ENCODE measurements around the gene FAM170B.

FAM170B gene

DNA sequence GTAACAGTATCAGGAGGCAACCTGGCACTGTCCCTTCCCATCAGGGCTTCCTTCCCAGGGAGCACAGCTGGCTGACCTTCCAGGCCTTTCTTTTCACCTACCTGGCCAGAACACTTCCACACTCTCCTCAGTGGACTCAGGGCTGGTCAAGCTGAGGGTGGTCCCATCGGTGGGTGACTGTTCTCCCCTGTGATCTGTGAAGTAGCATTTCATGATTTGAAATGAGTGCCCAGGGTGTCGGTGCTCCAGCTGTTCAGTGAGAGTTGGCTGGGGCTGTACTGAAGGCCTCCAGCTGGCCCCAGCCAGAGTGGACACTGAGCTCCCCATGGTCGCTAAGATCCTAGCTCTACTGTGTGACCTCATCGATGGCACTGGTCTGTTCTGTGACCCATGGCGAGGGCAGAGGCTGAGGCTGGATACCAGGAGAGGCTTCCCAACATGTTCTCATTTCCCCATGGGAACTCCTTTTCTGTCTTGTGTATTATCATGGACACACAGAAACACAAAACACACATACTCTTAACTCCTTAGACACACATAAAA lies at the start of gene FAM170B:
FAM170B (minus strand) TSS at position 316 of the 543 bp plus-strand sequence; CDS start at position 213, 103 bp downstream.
- DNase-seq = no peak

DNA sequence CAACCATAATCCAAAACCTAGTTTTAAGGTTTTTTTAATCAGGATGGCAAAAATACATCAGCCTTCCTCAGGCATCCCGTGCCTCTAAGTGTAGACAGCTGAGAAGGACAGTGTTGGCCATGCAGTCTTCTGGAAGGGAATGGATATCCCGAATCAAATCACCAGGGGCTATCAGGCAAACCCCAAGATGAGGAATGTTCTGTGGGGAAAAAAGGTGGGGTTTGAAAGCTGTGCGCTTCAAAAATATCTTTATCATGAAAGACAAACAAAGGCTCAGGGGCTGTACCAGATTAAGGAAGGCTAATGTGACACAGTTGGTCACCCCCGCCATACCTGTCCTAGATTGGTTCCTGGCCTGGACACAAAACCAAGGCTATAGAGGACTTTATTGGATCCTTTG lies 49.0 kb upstream of the FAM170B start:
- no peak for DNase-seq

DNA sequence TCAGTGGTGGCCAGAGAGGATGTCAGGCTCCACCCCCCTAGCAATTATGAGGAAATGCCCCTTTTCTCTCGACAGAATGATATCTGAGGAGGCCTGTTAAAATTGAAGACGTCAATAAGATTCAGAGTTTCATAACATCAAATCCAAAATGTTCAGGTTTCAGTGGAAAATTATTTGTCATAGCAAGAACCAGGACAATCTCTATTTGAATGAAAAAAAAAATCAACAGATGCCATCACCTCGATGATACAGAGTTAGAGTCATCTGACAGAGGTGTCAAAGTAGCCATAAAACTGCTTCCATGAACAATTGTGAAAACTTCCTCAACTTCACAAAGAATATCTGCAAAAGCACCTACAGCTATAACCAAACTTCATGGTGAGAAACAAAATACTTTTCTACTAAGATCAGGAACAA lies 46.6 kb upstream of the FAM170B start:
- DNase-seq = no peak

DNA sequence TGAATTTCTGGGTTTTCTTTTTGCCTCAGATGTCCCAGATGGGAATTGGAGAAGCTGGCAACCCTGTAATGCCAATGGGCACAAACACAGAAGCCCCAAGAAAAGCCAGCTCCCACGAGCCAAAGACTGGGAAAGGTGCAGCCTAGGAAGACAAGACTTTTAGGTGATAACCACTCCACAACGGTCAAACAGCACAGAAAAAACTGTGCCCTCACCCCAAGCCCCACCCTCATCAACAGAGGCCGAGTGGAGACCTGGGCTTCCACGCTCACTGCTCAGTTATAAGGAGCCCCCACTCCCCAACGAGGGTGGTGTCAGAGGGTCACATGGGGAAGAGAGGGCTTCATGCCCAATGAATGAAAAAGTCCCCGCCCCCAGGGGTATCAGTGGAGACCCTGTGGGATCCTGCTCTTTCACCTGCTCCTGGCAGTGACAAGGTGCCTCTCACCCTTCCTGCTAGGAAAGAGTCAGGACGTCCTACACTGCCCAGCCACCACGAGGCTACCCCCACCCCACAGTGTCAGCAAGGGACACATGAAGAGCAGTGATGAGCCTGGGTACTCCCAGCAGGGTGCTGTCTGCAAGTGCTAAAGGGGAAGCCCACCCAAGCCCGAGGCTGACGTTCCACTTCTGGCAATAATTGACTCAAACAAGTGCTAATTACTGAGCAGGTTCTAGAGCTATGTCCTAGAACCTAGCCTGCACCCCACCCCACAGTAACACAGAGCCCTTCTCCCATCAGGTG lies 46.0 kb upstream of the FAM170B start:
- DNase-seq = no peak

GRCh38 chr10:49178489-49179471 lies 45.0 kb upstream of the FAM170B start:
- DNase-seq = no peak

- DNase-seq = no peak
Observed at GRCh38 chr10:49177391-49178355, 43.9 kb upstream of the FAM170B start.

GRCh38 chr10:49176310-49177268 lies 42.8 kb upstream of the FAM170B start:
- DNase-seq = no peak

GRCh38 chr10:49175587-49176309 lies 41.9 kb upstream of the FAM170B start:
- DNase-seq = no peak

DNA sequence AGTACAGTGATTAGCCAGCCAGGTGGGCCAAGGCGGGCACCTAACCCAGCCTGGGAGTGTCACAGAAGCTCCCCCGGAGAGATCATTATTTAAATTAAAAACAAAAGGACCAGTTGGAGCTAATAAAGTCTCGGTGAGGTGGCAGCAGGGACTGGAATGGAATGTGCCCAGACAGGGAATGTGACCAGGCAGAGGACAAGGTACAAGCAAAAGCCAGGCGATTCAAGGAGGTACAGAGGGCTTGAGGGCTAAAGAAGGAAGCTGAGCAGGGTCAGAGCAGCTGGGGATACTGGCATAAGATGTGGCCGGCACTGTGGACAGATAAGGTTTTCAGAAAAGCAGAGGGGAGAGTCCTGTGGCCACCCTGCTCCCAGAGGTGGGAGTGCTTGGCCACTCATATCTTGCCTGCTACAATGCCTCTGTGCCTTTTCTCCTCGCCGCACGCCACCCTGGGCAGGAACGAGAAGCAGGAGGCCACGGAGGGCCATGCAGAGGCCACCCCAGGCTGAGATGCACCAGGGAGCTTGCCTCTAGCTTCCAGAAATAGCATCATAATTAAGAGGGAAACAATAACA lies 41.2 kb upstream of the FAM170B start:
- no peak for DNase-seq

DNA sequence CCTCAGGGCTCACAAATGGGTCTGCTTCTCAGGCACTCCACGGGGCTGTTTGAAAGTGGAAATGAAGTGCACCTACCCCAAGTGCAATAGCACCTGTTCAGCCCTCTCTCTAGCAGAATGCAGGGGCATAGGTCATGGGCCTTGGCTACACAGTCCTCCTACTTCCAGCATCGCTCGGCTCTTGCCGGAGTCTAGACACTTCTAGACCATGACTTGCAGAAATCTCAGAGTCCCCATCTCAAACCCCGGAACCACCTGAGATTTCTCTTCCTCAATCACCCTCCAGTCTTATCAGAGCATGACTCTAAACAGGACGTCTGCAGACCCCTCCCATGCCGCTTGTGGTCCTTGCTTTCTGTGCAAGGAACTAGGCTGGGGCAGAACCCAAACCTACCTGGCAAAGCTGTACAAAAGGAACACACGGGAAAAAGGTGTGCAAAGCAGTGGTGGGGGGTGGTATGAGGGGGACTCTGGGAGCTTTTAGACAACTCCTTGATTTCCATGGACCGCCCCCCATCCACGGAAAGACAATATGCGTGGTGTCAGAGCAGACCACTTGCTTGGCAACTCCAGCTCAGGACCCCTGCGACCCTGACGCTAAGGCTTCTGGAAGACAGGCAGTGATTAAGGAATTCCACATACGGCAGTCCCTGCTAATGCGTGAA lies 40.6 kb upstream of the FAM170B start:
- DNase-seq = no peak

DNA sequence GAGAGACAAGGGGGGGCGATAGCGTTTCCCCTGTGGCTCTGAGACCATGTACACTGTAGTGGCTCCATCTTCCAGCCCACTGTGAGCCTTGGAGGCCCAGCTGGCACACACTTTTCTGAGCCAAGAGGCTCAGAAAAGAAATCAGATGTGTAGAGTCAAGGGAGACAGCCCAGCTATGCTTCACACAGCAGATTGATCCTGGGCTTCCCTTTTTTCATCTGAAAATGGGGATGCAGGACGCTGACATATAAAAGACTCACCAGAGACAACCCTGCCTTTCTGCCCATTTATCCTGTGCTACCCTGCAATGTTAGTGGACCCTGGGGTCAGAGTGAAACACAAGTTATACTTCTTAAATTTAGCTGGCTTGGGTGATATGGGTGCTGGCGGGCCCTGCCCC lies 40.0 kb upstream of the FAM170B start:
- no peak for DNase-seq

DNA sequence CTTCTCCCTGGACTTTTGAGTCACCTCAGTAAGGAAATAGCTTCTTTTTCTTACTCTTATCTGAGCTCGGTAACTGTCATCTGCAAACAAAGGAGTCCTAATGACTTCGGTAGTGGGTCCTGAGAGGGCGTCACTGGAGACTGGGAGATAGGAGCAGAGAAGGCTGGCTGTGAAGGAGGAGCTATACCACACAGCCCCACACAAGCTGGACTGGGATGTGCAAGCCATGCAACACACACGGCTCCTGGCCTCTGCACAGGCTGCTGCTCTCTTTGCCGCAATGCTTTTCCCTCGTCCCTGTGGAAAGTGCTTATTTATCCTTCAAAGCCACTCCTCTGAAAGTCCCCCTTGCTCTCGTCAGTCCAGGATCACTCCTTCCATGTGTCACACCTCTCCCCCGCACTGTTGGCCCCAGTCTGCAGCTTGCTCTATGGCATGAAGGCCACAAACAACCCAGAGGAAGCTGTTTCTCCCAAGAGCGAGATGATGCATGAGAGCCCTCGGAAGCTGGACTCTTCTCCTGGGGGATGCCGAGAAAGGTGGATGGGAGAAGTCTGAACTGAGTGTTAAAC lies 39.5 kb upstream of the FAM170B start:
- no peak for DNase-seq

DNA sequence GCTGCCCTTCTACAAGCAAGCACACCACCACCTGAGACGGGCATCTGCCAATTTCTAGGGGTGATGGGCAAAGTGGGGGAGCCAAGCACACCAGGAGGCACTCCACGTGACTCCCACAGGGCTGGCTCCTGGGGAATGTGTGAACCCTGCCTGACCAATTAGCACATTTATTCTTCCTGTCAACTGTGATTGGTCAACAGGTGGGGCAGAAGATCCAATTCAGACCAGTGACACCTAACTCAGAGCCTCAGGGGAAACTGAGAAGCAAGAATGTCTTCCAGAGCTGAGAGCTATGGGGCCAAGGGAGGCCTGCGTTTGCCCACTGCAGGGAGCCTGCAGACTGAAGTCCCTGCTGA lies 38.9 kb upstream of the FAM170B start:
- DNase-seq = no peak

DNA sequence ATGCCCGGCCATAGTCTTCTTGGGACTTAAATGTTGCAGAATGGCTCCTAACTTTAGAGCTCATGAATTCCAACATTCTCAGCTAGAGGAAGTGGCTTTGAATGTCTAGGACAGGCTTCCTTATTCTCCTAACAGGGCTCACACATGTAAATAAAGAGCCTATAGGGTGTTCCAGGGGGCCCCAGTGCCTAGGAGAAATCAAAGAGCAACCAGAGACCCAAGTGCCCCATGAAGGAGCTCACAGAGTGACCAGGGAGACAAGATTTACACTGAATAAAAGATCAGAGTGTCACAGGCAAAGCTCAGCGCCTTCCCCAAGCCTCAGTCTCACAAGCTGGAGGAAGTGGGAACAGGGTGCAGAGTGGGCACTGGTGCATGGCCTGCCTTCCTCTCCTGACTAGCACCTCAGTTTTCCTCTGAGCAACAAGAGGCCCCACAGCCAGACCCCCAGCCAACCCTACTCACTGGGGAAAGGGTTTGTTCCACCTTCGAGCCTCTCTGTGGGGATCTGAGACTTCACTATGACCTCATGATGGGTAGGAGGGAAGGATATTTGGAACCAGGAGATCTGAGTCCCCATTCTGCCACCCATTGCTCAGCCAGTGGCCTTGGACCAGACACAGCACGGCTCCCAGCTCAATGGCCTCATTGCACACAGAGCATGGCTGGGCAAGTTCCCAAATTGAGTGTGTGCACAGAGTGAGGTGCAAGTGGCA lies 38.4 kb upstream of the FAM170B start:
- DNase-seq = no peak

- DNase-seq = no peak
Observed at GRCh38 chr10:49171326-49172060, 37.7 kb upstream of the FAM170B start.

- DNase-seq = no peak
Observed at GRCh38 chr10:49170632-49171325, 37.0 kb upstream of the FAM170B start.

DNA sequence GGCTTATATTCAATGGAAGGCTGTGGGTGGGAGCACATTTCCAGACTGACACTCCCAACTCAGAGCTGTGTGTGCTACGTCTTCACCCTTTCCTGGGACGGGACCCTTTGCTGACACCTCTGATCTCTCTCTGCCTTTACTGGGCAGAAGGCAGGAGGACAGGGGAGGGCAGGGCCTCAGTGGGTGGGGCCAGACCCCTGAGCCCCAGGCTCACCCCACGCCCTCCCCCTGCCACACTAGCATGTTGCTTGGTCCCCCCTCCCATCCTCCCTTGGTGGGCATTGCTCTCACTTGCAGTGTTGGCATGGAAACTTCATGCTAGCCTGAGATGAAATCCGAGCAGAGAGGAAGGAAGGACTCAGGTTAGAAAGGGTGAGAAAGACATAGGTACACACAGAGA lies 36.0 kb upstream of the FAM170B start:
- no peak for DNase-seq

Data from cortex of kidney (tissue), 1 donor.